ENCODE data around the gene MB.

The MB gene

DNA sequence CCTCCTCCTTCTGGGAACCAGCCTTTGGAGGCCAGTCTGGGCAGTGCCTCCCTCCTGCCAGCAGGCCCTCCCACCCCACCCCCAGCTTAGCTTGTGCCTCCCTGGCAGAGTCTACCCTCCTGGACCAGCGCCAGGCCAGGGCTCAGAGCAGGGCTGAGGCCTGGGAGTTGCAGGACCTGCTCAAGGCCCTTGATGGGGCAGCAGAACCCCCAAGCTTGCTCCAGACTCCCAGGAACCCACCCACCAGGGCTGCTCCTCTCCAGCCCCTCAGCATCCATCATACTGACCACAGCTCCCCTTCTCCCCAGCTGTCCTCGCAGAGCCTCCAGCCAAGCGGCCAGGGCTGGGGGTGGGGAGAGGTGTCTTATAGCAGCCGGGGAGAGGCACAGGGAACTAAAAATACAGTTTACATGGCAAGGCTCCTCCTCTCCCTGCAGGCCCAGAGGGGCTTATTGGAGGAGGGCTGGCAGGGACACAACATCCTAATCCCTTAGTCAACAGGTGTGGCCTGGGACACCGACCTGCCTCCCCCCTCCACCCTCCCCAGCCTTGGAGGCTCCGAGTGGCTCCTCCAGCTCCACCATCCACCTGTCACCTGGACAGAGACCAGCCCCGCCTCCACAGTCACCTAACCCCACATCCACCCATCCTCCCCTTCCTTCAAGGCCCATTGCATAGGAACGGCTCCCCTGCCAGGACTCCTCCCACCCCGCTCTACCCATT lies 5.2 kb upstream of the MB start:
- H3K27ac ChIP-seq = no peak overlapping the region
- H3K4me2 ChIP-seq = no peak overlapping the region
- H3K9ac ChIP-seq = no peak overlapping the region
- peaks cover 5% of the 10 kb centered on the region for H3K4me1 ChIP-seq (ENCODE audit: low read depth, poor library complexity, severe bottlenecking)
- H4K20me1 ChIP-seq (ENCODE audit: insufficient read depth) = no peaks in the 10 kb centered on the region
- no peaks in the 10 kb centered on the region for H3K36me3 ChIP-seq (ENCODE audit: insufficient read depth)
- no peaks in the 10 kb centered on the region for H3K79me2 ChIP-seq (ENCODE audit: insufficient read depth, low read depth)
- H3K4me3 ChIP-seq (IDR thresholded peaks at IDR 0.05; ENCODE audit: insufficient read depth, low read depth, low read length) = no peak overlapping the region
- H3K27me3 ChIP-seq (ENCODE audit: insufficient read depth, low read depth) = no peaks in the 10 kb centered on the region
- TF ChIP-seq, protein P1, sequence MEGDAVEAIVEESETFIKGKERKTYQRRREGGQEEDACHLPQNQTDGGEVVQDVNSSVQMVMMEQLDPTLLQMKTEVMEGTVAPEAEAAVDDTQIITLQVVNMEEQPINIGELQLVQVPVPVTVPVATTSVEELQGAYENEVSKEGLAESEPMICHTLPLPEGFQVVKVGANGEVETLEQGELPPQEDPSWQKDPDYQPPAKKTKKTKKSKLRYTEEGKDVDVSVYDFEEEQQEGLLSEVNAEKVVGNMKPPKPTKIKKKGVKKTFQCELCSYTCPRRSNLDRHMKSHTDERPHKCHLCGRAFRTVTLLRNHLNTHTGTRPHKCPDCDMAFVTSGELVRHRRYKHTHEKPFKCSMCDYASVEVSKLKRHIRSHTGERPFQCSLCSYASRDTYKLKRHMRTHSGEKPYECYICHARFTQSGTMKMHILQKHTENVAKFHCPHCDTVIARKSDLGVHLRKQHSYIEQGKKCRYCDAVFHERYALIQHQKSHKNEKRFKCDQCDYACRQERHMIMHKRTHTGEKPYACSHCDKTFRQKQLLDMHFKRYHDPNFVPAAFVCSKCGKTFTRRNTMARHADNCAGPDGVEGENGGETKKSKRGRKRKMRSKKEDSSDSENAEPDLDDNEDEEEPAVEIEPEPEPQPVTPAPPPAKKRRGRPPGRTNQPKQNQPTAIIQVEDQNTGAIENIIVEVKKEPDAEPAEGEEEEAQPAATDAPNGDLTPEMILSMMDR (conservative IDR thresholded peaks at IDR 0.05; ENCODE audit: low read depth, low read length) = no peak
- no peak overlapping the region; the same call in 1 of the 2 replicates for H2AFZ ChIP-seq (ENCODE audit: low read depth)

DNA sequence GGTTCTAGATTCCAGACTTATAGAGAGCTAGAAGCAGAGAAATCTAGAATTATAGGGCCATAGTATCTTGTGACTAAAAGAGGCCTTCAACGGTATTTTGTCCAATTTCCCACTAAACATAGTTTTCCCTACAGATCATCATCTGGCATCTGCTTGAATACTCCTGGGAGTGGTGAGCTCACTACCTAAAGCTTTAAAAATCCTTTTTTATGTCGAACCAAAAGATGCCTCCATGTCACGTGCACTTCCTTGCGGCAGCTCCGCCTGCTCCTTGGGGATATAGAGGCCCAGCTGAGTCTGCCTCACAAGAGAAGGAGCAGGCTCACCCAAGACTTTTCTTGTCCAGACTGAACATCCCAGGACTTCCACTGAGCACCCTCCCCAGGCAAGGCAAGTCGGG lies 4.3 kb upstream of the MB start:
- H3K27me3 ChIP-seq (ENCODE audit: insufficient read depth, low read depth) = no peaks in the 10 kb centered on the region
- no peak overlapping the region for H3K4me2 ChIP-seq
- no peaks in the 10 kb centered on the region for H3K36me3 ChIP-seq (ENCODE audit: insufficient read depth)
- H4K20me1 ChIP-seq (ENCODE audit: insufficient read depth) = no peaks in the 10 kb centered on the region
- no peaks in the 10 kb centered on the region for H3K79me2 ChIP-seq (ENCODE audit: insufficient read depth, low read depth)
- no peaks in the 10 kb centered on the region for H3K4me1 ChIP-seq (ENCODE audit: low read depth, poor library complexity, severe bottlenecking)
- H2AFZ ChIP-seq (ENCODE audit: low read depth) = no peak overlapping the region
- H3K27ac ChIP-seq = no peak overlapping the region
- H3K9ac ChIP-seq = no peak overlapping the region
- TF ChIP-seq, protein P1 (conservative IDR thresholded peaks at IDR 0.05; ENCODE audit: low read depth, low read length) = no peak
- H3K4me3 ChIP-seq (IDR thresholded peaks at IDR 0.05; ENCODE audit: insufficient read depth, low read depth, low read length) = no peak overlapping the region

DNA sequence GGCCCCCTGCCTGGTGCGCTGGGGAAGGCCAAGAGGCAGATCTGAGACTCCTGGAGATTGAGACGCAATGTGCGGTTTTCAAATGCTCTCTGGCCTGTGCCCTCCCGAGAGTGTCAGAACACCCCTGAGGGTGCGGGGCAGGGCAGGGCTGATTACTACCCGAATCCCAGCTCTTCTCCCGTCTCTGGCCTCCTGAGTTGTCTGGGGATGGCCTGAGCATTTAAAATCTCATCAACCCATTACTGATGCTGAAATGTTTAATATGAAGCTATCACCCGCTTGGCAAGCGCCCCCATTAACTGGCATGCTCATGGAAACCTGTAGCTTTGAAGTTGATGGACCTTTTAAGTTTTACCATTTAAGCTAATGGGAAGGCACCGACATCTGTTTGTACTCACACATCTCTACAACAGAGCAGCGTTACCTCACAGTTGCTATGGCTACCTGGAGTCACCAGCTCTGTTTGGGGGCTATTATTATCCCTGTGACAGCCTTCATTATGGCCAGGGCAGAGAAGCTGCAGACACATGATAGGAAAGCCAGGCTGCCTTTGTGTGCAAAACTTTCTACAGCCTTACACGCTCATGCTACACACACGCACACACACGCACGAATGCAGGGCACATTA lies 3.6 kb upstream of the MB start:
- TF ChIP-seq, protein P1 (conservative IDR thresholded peaks at IDR 0.05; ENCODE audit: low read depth, low read length) = no peak
- Histone ChIP-seq H3K4me1 (ENCODE audit: low read depth, poor library complexity, severe bottlenecking) (no peaks in the 10 kb centered on the region), H3K36me3 (ENCODE audit: insufficient read depth) (no peaks in the 10 kb centered on the region), H3K79me2 (ENCODE audit: insufficient read depth, low read depth) (no peaks in the 10 kb centered on the region), H3K4me3 (IDR thresholded peaks at IDR 0.05; ENCODE audit: insufficient read depth, low read depth, low read length) (no peak overlapping the region), H3K9ac (no peak overlapping the region), H4K20me1 (ENCODE audit: insufficient read depth) (no peaks in the 10 kb centered on the region), H3K27me3 (ENCODE audit: insufficient read depth, low read depth) (no peaks in the 10 kb centered on the region), H2AFZ (ENCODE audit: low read depth) (no peak overlapping the region), H3K27ac (no peak overlapping the region), H3K4me2 (no peak overlapping the region)

DNA sequence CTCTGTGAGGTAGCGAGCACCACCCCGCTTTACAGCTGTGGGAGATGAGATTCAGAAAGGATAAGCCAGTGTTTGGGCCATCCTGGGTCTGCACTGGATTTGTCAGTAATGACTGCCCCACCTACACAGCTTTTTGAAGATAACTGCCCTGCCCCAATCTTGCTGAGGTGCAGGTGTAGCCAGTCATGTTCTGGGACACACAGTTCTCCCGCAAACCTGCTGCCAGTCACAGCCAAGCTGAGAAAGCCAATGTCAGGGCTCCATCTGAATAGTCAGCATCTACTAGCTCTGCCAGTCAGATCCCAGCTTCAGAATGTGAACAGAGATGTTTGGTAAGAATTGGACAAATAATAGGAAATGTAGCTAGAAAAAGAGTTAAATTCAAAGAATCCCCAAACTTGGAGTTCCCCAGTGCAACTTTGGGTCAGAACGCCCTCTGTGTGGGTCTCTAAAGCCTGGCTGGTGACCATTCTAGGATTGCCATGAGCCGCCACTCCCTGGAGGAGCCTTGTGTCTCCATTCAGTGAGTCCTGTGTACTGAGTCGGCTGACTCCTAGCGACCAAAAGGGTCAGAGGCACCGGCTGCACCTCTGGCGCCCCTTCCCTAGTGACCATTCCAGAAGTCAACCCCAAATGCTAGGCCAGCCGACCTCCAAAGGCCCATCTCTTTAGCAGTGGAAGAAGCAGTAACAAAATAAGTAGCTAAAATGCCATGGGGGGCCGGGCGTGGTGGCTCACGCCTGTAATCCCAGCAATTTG lies 2.4 kb upstream of the MB start:
- Histone ChIP-seq H2AFZ (ENCODE audit: low read depth) (no peak overlapping the region), H3K4me1 (ENCODE audit: low read depth, poor library complexity, severe bottlenecking) (no peaks in the 10 kb centered on the region), H3K36me3 (ENCODE audit: insufficient read depth) (no peaks in the 10 kb centered on the region), H4K20me1 (ENCODE audit: insufficient read depth) (no peaks in the 10 kb centered on the region), H3K4me3 (IDR thresholded peaks at IDR 0.05; ENCODE audit: insufficient read depth, low read depth, low read length) (no peak overlapping the region), H3K27me3 (ENCODE audit: insufficient read depth, low read depth) (no peaks in the 10 kb centered on the region), H3K27ac (no peak overlapping the region), H3K79me2 (ENCODE audit: insufficient read depth, low read depth) (no peaks in the 10 kb centered on the region), H3K4me2 (no peak overlapping the region), H3K9ac (no peak overlapping the region)
- TF ChIP-seq, protein P1 (conservative IDR thresholded peaks at IDR 0.05; ENCODE audit: low read depth, low read length) = no peak
